ENCODE data around the gene DAB1.

DAB1 gene

DNA sequence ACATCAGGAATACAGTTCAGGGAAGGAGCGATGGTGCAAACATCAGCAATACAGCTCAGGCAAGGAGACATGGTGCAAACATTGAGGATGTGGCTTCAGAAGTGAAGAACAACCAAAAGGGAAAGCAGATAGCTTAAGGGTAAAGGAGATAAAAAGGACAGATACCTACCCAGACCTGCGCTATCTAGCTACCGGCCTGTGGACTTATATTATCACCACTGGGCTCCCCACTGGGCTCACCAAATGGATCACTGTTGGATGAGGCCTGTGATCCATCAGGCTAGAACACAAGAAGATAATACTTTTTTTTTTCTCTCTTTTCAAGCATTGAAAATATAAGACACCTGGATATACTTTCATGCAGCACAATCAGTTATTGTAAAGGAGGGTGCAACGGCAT, 413.3 kb downstream of the DAB1 start:
- no peak for DNase-seq

GRCh38 chr1:57007948-57008347, 415.9 kb downstream of the DAB1 start:
- DNase-seq = no peak

DNA sequence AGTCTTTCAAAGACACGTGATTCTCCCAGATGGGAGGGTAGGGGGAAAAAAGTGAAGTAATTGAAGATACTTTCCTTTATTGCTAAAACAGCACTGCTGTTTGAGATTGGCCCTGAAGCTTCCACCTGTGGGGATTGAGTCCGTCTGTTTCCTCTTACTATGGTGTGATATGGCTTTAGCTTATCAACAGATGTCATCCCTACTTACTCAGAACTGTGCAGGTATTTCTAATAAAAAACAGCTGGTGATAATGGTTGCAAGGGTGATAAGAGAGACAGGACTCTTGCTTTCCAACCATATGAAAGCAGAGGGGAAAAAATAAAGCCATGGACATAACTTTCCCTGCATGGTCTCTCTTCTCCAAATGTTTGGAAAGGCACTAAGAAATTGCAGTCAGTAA, 416.4 kb downstream of the DAB1 start:
- DNase-seq = no peak

- DNase-seq = no peak
Measured at GRCh38 chr1:57003398-57004139, 420.3 kb downstream of the DAB1 start.

DNA sequence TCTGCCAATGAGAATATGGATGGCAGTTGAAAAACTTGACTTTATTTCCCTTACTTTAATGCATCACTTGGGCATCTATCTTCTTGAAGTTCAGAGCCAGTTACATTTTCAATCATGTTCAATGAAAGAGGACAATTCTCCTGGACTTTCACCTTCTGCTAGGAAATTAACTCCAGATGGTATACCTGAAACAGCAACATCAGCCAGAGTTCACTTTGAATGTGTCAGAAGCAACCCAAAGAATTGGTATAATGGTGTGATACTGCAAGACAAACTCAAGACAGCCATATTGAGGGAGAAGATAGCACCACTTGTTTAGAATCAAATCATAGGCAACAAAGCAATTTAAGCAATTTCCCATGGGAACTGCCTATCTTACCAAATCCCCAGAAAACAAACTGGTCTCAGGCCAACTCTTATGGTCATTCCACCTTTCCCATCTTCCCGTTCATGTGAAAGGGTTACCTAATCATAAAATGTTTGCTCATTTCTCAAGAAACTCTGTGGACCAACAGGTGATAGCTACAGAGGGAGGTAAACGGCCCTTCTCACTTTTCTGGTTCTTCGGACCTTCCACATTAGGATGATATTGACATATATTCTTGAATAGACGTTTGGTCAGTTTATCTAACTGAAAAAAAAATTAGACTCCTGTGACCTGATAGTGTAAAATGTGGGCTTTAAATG, 428.3 kb downstream of the DAB1 start:
- DNase-seq = no peak

- DNase-seq = no peak
Measured at GRCh38 chr1:56993475-56993874, 430.4 kb downstream of the DAB1 start.

GRCh38 chr1:56992318-56993125, 431.3 kb downstream of the DAB1 start:
- DNase-seq = no peak

DNA sequence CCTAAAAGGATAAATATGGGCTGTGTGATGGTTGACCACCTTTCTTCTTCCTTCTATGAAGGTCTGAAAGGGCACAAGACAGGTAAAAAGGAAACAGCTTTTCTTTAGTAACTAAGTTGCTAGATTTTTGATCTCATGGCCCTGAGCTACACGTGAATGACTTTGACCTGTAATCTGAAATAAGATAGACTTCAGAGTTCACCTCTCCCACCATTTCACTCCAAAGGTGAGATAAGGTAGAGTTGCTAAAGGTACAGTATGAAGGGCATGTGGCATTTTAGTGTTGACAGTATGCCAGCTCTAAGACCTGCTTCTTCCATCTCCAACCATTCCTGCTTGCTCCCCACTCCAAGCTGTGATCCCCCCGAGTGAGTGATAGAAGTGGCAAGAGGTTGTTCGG, 432.3 kb downstream of the DAB1 start:
- no peak for DNase-seq

GRCh38 chr1:56986397-56986796, 437.5 kb downstream of the DAB1 start:
- DNase-seq = no peak

DNA sequence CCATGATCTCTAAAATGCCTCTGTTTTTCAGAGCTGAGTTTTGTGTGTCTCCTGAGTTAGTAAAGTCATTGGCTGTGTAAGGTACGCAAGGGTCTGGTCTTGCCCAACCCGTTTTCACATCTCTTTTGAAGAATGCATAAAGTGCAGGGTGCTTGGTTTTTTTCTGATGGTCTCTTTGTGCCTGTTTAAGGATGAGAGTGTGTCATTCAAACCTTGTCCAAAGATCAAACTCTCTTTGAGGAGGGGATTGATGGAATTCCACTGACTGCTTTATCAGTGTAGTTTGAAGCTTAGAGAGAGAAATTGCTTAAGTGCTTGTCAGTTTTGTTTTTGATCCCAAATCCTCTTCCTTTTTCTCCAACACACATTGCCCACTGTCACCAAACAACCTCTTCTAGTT, 438.0 kb downstream of the DAB1 start:
- DNase-seq = no peak

- DNase-seq = no peak
Measured at GRCh38 chr1:56983484-56983883, 440.4 kb downstream of the DAB1 start.

- DNase-seq = no peak
Measured at GRCh38 chr1:56979986-56980755, 443.7 kb downstream of the DAB1 start.

DNA sequence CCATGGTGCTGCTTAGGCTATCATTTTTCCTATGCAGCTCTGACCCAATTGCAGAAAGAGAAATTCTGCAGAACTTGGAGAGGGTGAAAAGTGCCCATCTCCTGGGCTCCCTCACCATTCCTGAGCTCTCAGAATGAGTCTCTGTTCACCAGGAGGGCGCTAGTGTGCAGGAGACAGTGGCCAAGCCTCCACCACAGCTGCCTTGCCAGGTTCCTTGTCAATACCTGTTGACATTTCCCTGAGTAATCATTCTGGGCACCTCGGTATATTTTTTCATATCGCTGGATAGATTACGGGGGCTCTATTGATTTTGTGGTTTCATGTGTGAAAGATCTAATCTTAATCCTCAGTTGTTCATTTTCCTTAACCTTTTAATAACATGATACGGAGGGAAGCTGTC, 445.0 kb downstream of the DAB1 start:
- DNase-seq = no peak

GRCh38 chr1:56977910-56978309, 445.9 kb downstream of the DAB1 start:
- DNase-seq = no peak

DNA sequence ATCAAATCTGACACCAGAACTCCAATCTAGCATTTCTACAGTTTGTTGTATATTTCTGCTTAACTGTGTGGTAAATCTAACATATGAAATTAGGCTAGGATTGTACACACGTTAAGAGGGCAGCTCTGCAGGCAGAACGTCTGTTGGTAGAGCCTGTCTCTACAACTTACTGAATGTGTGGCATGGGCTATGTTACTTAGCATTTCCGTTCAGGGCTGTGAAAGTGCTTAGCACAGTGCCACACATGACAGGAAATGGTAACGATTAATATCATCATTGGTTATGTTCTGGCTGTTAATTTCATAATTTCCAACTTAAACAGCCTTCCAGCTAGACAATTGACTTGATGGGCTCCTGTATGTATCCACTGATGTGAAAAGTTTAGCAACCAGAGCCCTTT, 448.4 kb downstream of the DAB1 start:
- DNase-seq = no peak

- no peak for DNase-seq
Measured at GRCh38 chr1:56973923-56974742, 449.7 kb downstream of the DAB1 start.

DNA sequence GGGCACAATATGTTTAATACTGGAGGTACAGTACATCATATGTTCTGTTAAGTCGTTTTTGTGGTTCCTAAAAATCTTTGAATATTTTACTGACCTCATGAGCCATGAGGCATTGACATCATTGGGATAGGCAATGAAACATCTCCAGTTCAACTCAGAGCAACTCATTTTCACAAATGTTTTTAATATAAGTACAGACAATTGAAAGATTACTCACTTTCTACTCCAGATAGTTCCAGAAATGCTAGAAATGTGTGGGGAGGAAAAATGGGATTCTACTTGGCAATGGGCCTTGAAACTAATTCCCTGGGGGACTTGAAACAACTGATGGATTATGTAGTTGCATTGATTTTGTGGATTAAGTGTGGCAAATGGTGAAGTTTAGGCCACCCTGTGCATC, 450.9 kb downstream of the DAB1 start:
- no peak for DNase-seq

DNA sequence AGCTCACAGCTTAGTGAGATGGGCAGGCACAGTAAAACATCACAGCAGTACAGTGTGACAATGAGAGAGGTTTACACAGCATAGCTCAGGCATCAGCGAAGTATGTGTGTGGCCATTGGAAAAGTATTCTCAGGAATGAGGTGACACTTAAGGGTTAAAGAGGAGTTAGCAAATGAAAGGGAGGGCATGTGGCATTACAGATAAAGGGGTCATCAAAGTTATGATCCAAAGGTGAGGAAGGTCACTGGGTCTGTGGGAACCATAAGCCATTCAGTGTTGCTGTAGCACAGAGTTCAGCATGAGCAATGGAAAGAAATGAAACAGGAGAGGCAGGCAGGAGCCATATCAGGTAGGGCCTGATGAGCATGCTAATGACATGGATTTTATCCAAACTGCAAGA, 453.6 kb downstream of the DAB1 start:
- DNase-seq = no peak

- DNase-seq = no peak
Measured at GRCh38 chr1:56968878-56969495, 454.9 kb downstream of the DAB1 start.

DNA sequence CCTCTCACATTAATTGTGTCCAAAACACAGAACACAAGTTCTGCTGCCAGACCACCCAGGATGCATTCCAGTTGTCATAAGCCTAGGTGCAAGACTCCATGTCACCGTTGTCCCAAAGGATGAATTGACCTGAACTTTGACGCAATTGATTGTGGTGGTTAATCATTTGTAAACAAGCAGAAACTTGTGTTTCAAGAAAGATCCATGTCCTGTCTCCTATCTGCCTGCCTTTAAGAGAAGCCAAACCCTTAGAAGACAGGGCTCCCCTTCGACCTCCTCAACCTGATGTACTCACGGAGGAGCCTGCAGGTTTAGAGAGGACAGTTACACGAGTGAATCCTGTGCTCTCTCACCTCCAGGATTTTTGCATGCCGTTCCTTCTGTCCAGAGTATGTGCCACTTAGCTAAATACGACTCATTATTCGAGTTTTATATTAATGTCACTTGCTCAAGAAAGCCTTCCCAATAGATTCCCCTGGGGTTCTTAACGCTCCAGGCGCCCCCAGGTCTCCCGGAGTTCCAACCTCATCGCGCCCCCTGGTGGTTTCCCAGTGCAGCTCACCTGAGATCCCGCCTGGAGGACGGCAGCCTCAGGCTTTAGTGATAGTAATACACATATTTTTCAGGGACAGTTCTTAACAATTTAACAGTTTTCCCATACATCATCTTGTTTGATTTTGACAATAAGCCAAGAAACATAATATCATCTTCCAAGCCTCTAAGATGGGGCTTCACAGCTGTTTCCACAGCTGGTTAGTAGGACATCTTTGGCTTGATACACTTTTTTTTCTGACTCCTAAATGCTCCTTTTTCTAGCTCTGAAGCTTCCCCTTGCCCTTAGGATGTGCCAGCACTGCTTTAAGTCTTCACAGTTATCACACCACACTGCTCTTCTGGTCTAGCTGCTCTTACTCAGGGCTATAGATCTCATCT, 455.7 kb downstream of the DAB1 start:
- DNase-seq = no peak

- no peak for DNase-seq
Measured at GRCh38 chr1:56967355-56967754, 456.5 kb downstream of the DAB1 start.
